Panc1 (cell line): ENCODE results near the gene AACS. TPM values are rescaled to one million over a fixed set of nuclear protein-coding genes. Genes with fewer than 3 reads are reported as not detected.
"Not testable (repeated sequence)": the region's sequence is repeated elsewhere in the genome, so short reads cannot be mapped to it uniquely, and the experiment has no call there.

Experiments
- ATAC-seq: fragments of 200-7000 bp; cut with Tn5 transposase; 2 replicates; pipeline ENCODE4 v1.9.1; 2020; ENCODE audit warnings: mild to moderate bottlenecking, moderate library complexity
- BruUV-seq: library from RNA; stranded (reverse); fragments of 400-500 nt; replicated peaks from 2 replicates; lab custom pipeline; 2021; lab: Mats Ljungman, UMichigan
- CTCF ChIA-PET: fragments of 300-600 bp; sonication (Branson Sonifier 250); formaldehyde crosslinking; loops from one replicate; lab custom pipeline; 2022; ENCODE audit warnings: antibody characterized with exemption; lab: Charles Lee
- POLR2A ChIA-PET: fragments of 300-600 bp; sonication (Branson Sonifier 250); formaldehyde crosslinking; loops from one replicate; lab custom pipeline; 2022; ENCODE audit warnings: antibody characterized with exemption; lab: Charles Lee
- DNase-seq: peaks from one replicate; pipeline ENCODE4 v3.0.0-alpha.2; 2010; ENCODE audit warnings: low read depth, low spot score
- H3K27ac ChIP-seq: 2 replicates; pipeline ENCODE4 v1.5.1; 2011; ENCODE audit warnings: mild to moderate bottlenecking, low read length, inconsistent platforms
- H3K27me3 ChIP-seq: fragments of 200-500 bp; sonication (Bioruptor generic); 2 replicates; pipeline ENCODE4 v1.6.0; 2014; ENCODE audit warnings: low read length, inconsistent platforms; ENCODE audit not compliant: control insufficient read depth, insufficient read depth
- H3K36me3 ChIP-seq: fragments of 200-500 bp; sonication (Bioruptor generic); 2 replicates; pipeline ENCODE4 v1.5.1; 2014; ENCODE audit warnings: inconsistent platforms, mild to moderate bottlenecking, low read length, moderate library complexity; ENCODE audit not compliant: control insufficient read depth, insufficient read depth
- H3K4me1 ChIP-seq: 2 replicates; pipeline ENCODE4 v1.5.1; 2011; ENCODE audit warnings: inconsistent platforms, mild to moderate bottlenecking, low read length, moderate library complexity; ENCODE audit not compliant: control insufficient read depth, insufficient read depth
- H3K4me3 ChIP-seq, 2 experiments: 2 replicates each; pipeline ENCODE4 v1.5.1; 2011 to 2012; ENCODE audit warnings: low read depth in 2 of 2, low read length in 2 of 2, mild to moderate bottlenecking in 2 of 2, inconsistent platforms in 1 of 2, moderate library complexity in 1 of 2
- H3K9me3 ChIP-seq: fragments of 200-500 bp; sonication (Bioruptor generic); 2 replicates; pipeline ENCODE4 v1.5.1; 2014; ENCODE audit warnings: low read depth, mild to moderate bottlenecking, inconsistent platforms, low read length, moderate library complexity; ENCODE audit not compliant: control insufficient read depth, insufficient read depth
- CTCF ChIP-seq: fragments of 450-650 bp; IDR thresholded peaks from 2 replicates; pipeline ENCODE4 v1.5.1; 2017; ENCODE audit warnings: mild to moderate bottlenecking
- POLR2AphosphoS5 ChIP-seq: IDR thresholded peaks from 2 replicates; pipeline ENCODE4 v1.6.1; 2012; ENCODE audit warnings: mild to moderate bottlenecking, low read depth, low read length, moderate library complexity
- REST ChIP-seq, 2 experiments: IDR thresholded peaks; 2 replicates each; pipeline ENCODE4 v1.6.1; 2011 to 2012; ENCODE audit warnings: low read depth in 2 of 2, control low read depth in 1 of 2, low read length in 1 of 2, mild to moderate bottlenecking in 1 of 2, moderate library complexity in 1 of 2; ENCODE audit not compliant: insufficient read depth in 1 of 2
- SIN3A ChIP-seq: IDR thresholded peaks from 2 replicates; pipeline ENCODE4 v1.6.1; 2012; ENCODE audit warnings: low read depth, mild to moderate bottlenecking, low read length, moderate library complexity, borderline replicate concordance; ENCODE audit not compliant: insufficient read depth
- TCF7L2 ChIP-seq: IDR thresholded peaks from 2 replicates; pipeline ENCODE4 v1.6.1; 2011; ENCODE audit warnings: mild to moderate bottlenecking, low read depth, low read length, inconsistent platforms
- in situ Hi-C: cut with HindIII; loops from 2 replicates; pipeline ENCODE4 v1.10.0; 2016; ENCODE audit warnings: low sequenced_read_pairs, low pct_unique_long_range_greater_than_20kb
- intact Hi-C: fragments of 100-400 bp; cut with micrococcal nuclease; formaldehyde crosslinking; loops from one replicate; pipeline ENCODE4 v1.10.0; 2022; ENCODE audit not compliant: unreplicated experiment
- total RNA-seq: library from RNA; stranded (reverse); gene quantifications from one replicate; pipeline ENCODE4 v1.2.1, GENCODE V29; 2021; ENCODE audit not compliant: unreplicated experiment

AACS gene
- total RNA-seq, 1 experiment from 2014 or later = 34.7 TPM

- no peak overlapping the region for H3K4me3 ChIP-seq
- POLR2A ChIA-PET = no interaction called here
- in situ Hi-C loops (no loop called here), intact Hi-C loops (no loop called here)
- no peaks in the 10 kb centered on the region for H3K9me3 ChIP-seq
- no peaks in the 10 kb centered on the region for H3K27me3 ChIP-seq
- H3K4me1 ChIP-seq = peaks cover 11% of the 10 kb centered on the region
- ATAC-seq (no peak), DNase-seq (no peak)
- no peak overlapping the region for H3K27ac ChIP-seq
- H3K36me3 ChIP-seq = no peaks in the 10 kb centered on the region
- BruUV-seq = no TSS peak
- CTCF ChIA-PET = no interaction called here
- no peak for TF ChIP-seq CTCF
Observed at GRCh38 chr12:125029761-125030358, 35.4 kb upstream of the AACS start.

GRCh38 chr12:125031471-125031870, 33.8 kb upstream of the AACS start:
- DNase-seq, H3K9me3 ChIP-seq, H3K4me3 ChIP-seq, intact Hi-C loops, H3K27me3 ChIP-seq, H3K27ac ChIP-seq, CTCF ChIA-PET, ATAC-seq, in situ Hi-C loops, BruUV-seq, H3K36me3 ChIP-seq: not testable (repeated sequence)
- POLR2A ChIA-PET = interaction anchor here (0.6 to 0.7 kb wide), 2 partner anchors 14 to 83 kb away, joined by 4 to 10 read pairs; no protein-coding TSS in a partner anchor
- H3K4me1 ChIP-seq = peaks cover 11% of the 10 kb centered on the region

GRCh38 chr12:125032466-125033152, 32.6 kb upstream of the AACS start:
- POLR2A ChIA-PET = no interaction called here
- no peaks in the 10 kb centered on the region for H3K27me3 ChIP-seq
- CTCF ChIA-PET = no interaction called here
- in situ Hi-C loops = no loop called here
- no peaks in the 10 kb centered on the region for H3K36me3 ChIP-seq
- BruUV-seq = no TSS peak
- intact Hi-C loops = no loop called here
- ATAC-seq (peak; percentile 70), DNase-seq (no peak)
- no peak overlapping the region for H3K27ac ChIP-seq
- TF ChIP-seq CTCF (no peak), REST (IDR thresholded peaks at IDR 0.05; ENCODE audit: insufficient read depth in 1 of 2, low read depth in 2 of 2, low read length in 1 of 2) (no peak), POLR2AphosphoS5 (no peak), SIN3A (no peak), TCF7L2 (no peak; the same call in 1 of the 2 replicates)
- peaks cover 11% of the 10 kb centered on the region for H3K4me1 ChIP-seq
- H3K4me3 ChIP-seq = no peak overlapping the region
- H3K9me3 ChIP-seq = no peaks in the 10 kb centered on the region
